ENCODE measurements around the gene OR2T10.
"Not testable (repeated sequence)": the region's sequence is repeated elsewhere in the genome, so short reads cannot be mapped to it uniquely, and the experiment has no call there.

OR2T10 gene

DNA sequence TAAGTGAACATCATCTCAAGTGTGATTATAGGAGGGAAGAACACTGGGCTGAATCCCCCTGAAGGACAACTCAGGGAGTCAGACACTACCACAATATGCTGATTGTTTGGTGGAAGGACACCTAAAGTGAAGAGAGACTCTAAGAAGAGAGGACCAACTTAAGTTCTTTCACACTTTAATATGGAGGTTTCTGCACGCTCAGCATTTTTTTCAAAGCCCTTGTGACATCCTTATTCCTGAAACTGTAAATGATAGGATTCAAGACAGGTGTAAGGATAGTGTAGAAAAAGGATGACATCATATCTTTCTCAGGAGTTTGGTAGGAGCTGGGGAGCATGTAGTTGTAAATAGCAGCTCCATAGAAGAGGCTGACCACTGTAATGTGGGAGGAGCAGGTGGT lies 4.8 kb downstream of the OR2T10 start:
- no peak overlapping the region for H3K27ac ChIP-seq (ENCODE audit: low read length)
- H3K4me1 ChIP-seq (ENCODE audit: control insufficient read depth in 1 of 2, insufficient read depth in 2 of 2, low read length in 2 of 2) = no peaks in the 10 kb centered on the region
- no peak overlapping the region for H3K4me3 ChIP-seq (ENCODE audit: low read depth in 1 of 2, low read length in 2 of 2)
- no peaks in the 10 kb centered on the region for H3K36me3 ChIP-seq (ENCODE audit: control insufficient read depth in 1 of 2, insufficient read depth in 2 of 2, low read length in 2 of 2)
- no peaks in the 10 kb centered on the region for H3K9me3 ChIP-seq (ENCODE audit: control insufficient read depth in 1 of 2, low read length in 2 of 2)
- H3K27me3 ChIP-seq (ENCODE audit: low read depth, low read length) = no peaks in the 10 kb centered on the region

DNA sequence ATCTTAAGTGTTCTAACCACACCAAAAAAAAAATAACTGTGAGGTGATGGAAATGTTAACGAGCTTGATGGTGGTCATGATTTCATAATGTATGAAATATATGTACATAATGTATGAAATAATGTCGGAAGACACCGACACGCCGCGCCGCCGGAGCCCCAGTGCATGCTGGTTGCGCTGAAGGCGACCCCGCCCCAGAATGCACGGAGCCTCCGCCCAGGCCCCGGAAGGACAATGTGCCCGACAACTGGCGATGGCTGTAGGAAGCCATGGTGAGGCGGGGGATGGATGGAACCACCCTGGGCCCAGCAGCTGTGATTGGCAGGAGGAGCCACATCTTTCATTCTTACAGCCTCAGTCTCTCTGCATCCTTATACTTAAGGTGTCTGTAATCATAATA lies 7.4 kb downstream of the OR2T10 start:
- H3K9me3 ChIP-seq (ENCODE audit: control insufficient read depth in 1 of 2, low read length in 2 of 2) = no peaks in the 10 kb centered on the region

DNA sequence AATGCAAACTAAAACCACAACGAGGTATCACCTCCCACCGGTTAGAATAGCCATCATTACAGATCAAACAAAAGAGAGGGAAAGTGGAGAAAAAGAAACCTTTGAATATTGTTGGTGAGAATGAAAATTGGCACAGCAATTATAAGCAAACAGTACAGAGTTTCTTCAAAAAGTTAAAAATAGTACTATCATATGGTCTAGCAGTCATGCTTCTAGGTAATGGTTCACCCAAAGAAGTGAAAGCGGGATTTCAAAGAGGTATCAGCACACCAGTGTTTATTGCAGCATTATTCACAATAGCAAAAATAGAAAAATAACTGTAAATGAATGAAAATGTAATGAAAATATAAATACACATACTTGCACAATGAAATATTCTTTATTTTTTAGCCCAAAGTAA lies 8.2 kb downstream of the OR2T10 start:
- no peaks in the 10 kb centered on the region for H3K9me3 ChIP-seq (ENCODE audit: control insufficient read depth in 1 of 2, low read length in 2 of 2)

More for the DNA sequence above, 7.4 kb downstream of the OR2T10 start:
- Histone ChIP-seq H3K27me3 (ENCODE audit: low read depth, low read length) (no peaks in the 10 kb centered on the region), H3K27ac (ENCODE audit: low read length) (no peak overlapping the region), H3K36me3 (ENCODE audit: control insufficient read depth in 1 of 2, insufficient read depth in 2 of 2, low read length in 2 of 2) (no peaks in the 10 kb centered on the region), H3K4me3 (ENCODE audit: low read depth in 1 of 2, low read length in 2 of 2) (no peak overlapping the region), H3K4me1 (ENCODE audit: control insufficient read depth in 1 of 2, insufficient read depth in 2 of 2, low read length in 2 of 2) (no peaks in the 10 kb centered on the region)

DNA sequence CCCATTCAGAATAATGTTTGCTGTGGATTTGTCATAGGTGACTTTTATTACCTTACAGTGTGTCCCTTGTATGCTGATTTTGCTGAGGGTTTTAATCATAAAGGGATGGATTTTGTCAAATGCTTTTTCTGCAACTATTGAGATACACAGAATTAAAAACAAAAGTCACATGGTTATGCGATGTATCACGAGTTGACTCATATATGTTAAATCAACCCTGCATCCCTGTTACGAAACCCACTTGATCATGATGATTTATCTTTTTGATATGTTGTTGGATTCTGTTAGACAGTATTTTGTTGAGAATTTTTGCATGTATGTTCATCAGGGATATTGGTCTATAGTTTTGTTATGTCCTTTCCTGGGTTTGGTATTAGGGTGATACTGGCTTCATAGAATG lies 12.2 kb downstream of the OR2T10 start:
- no peaks in the 10 kb centered on the region for H3K9me3 ChIP-seq (ENCODE audit: control insufficient read depth in 1 of 2, low read length in 2 of 2)
- no peaks in the 10 kb centered on the region for H3K27me3 ChIP-seq (ENCODE audit: low read depth, low read length)
- H3K36me3 ChIP-seq (ENCODE audit: control insufficient read depth in 1 of 2, insufficient read depth in 2 of 2, low read length in 2 of 2) = no peaks in the 10 kb centered on the region
- H3K4me3 ChIP-seq (ENCODE audit: low read depth in 1 of 2, low read length in 2 of 2) = no peak overlapping the region
- H3K4me1 ChIP-seq (ENCODE audit: control insufficient read depth in 1 of 2, insufficient read depth in 2 of 2, low read length in 2 of 2) = no peaks in the 10 kb centered on the region
- no peak overlapping the region for H3K27ac ChIP-seq (ENCODE audit: low read length)

More for the DNA sequence above, 8.2 kb downstream of the OR2T10 start:
- no peaks in the 10 kb centered on the region for H3K27me3 ChIP-seq (ENCODE audit: low read depth, low read length)
- no peaks in the 10 kb centered on the region for H3K36me3 ChIP-seq (ENCODE audit: control insufficient read depth in 1 of 2, insufficient read depth in 2 of 2, low read length in 2 of 2)
- no peaks in the 10 kb centered on the region for H3K4me1 ChIP-seq (ENCODE audit: control insufficient read depth in 1 of 2, insufficient read depth in 2 of 2, low read length in 2 of 2)
- no peak overlapping the region for H3K27ac ChIP-seq (ENCODE audit: low read length)
- H3K4me3 ChIP-seq (ENCODE audit: low read depth in 1 of 2, low read length in 2 of 2) = no peak overlapping the region

DNA sequence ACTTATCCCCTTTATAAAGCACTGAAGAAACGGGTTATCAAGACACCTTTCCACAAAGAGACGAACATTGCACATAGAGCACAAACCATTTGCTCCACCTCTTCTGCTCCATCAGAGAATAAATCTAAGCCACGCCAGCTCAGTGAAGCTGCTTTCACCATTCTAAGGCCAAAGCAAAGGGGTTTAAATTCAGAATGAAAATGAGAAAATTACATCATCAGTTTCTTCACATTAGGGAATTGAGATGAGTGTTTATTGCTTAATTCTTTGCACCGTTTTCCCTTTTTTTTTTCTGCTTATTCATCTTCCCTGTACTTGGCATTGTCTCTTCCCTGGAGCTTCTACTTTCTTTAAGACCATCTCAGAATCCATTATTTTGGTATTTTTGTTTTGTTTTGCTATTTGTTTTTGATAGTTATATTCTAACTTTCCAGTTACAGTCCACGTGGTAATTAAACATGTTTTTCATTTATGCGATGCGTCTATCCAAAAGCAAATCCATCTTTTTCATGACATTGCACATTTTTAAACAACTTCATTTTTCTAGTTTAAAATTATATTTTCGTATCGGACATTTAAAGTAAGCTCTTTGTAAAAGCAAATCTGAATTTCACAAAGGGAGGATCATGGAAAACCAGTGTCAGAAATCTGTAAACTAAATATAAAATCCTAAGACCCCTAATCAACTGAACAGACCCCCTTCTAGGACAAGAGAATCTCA lies 21.1 kb downstream of the OR2T10 start:
- Histone ChIP-seq H3K4me1 (ENCODE audit: control insufficient read depth in 1 of 2, insufficient read depth in 2 of 2, low read length in 2 of 2) (no peaks in the 10 kb centered on the region), H3K36me3 (ENCODE audit: control insufficient read depth in 1 of 2, insufficient read depth in 2 of 2, low read length in 2 of 2) (no peaks in the 10 kb centered on the region), H3K27ac (ENCODE audit: low read length) (no peak overlapping the region), H3K27me3 (ENCODE audit: low read depth, low read length) (no peaks in the 10 kb centered on the region), H3K9me3 (ENCODE audit: control insufficient read depth in 1 of 2, low read length in 2 of 2) (peaks cover 0 to 3% of the 10 kb centered on the region in 2 donors), H3K4me3 (ENCODE audit: low read depth in 1 of 2, low read length in 2 of 2) (no peak overlapping the region)

DNA sequence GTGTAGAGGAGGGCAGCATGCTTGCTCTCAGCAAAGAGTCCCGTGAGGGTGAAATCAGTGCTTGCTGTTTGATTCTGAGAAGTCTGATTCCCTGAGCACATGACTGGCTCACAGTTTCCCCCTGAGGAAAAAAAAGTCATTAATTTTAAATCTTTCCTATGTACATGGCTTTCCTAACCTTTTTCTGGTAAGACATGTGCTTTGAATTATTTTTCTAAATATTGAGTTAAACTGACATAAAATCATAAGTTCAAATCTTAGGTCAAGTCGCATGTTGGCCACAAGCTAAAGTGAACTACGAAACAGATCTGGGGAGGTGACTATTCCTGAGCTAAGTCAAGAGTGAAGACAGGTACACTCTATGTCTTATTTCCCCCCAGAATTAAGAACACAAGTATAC lies 22.8 kb downstream of the OR2T10 start, which contains the start of gene OR2T34:
Gene OR2T34, minus strand, starts transcription at position 101 of the 400 bp plus-strand sequence. Its CDS starts 0 bp downstream, at position 101.
- not testable (repeated sequence) for H3K4me1 ChIP-seq (ENCODE audit: control insufficient read depth in 1 of 2, insufficient read depth in 2 of 2, low read length in 2 of 2); H3K27ac ChIP-seq (ENCODE audit: low read length); H3K9me3 ChIP-seq (ENCODE audit: control insufficient read depth in 1 of 2, low read length in 2 of 2); H3K36me3 ChIP-seq (ENCODE audit: control insufficient read depth in 1 of 2, insufficient read depth in 2 of 2, low read length in 2 of 2); H3K4me3 ChIP-seq (ENCODE audit: low read depth in 1 of 2, low read length in 2 of 2); H3K27me3 ChIP-seq (ENCODE audit: low read depth, low read length)

DNA sequence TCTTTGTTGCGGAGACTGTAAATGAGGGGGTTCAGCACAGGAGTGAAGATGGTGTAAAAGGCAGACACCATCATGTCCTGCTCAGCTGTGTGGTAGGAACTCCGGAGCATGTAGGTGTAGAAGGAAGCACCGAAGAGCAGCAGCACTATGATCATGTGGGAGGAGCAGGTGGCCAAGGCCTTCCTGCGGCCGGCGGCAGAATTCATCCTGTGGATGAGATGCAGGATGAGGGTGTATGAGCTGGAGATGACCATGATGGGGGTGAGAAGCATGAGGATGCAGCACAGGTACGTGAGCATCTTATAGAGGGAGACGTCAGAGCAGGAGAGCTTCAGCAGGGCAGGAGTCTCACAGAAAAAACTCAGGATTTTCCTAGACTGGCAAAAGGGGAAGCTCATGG lies 23.6 kb downstream of the OR2T10 start:
- H3K27me3 ChIP-seq (ENCODE audit: low read depth, low read length); H3K9me3 ChIP-seq (ENCODE audit: control insufficient read depth in 1 of 2, low read length in 2 of 2); H3K27ac ChIP-seq (ENCODE audit: low read length); H3K36me3 ChIP-seq (ENCODE audit: control insufficient read depth in 1 of 2, insufficient read depth in 2 of 2, low read length in 2 of 2); H3K4me3 ChIP-seq (ENCODE audit: low read depth in 1 of 2, low read length in 2 of 2); H3K4me1 ChIP-seq (ENCODE audit: control insufficient read depth in 1 of 2, insufficient read depth in 2 of 2, low read length in 2 of 2): not testable (repeated sequence)

DNA sequence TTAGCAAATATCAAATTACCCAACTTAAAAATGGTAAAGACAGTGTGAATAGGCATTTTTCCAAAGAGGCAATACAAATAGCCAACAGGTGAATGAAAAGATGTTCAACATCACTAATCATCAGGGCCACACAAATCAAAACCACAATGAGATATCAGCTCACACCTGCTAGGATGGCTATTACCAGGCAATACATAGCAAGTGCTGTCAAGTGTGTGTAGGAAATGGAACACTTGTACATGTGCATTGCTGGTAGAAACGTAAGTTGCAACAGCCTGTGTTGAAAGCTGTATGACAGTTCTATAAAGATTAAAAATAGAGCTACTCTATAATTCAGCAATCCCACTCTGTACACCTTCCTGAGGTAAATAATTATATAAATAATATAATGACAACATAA lies 25.5 kb downstream of the OR2T10 start:
- H3K27me3 ChIP-seq (ENCODE audit: low read depth, low read length); H3K4me1 ChIP-seq (ENCODE audit: control insufficient read depth in 1 of 2, insufficient read depth in 2 of 2, low read length in 2 of 2); H3K4me3 ChIP-seq (ENCODE audit: low read depth in 1 of 2, low read length in 2 of 2); H3K9me3 ChIP-seq (ENCODE audit: control insufficient read depth in 1 of 2, low read length in 2 of 2); H3K36me3 ChIP-seq (ENCODE audit: control insufficient read depth in 1 of 2, insufficient read depth in 2 of 2, low read length in 2 of 2); H3K27ac ChIP-seq (ENCODE audit: low read length): not testable (repeated sequence)

DNA sequence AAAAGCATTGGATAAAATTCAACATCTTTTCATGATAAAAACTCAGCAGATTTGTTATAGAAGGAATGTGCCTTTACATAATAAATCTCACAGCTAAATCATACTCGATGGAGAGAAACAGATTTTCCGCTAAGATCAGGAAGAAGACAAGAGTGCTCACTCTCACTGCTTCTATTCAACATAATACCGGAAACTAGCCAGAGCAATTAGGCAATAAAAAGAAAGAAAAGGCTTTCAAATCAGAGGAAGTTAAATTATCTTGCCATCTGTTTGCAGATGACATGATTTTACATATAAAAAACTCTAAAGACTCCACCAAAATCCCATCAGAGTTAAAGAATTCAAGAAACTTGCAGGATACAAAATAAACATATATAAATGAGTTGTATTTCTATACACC lies 26.7 kb downstream of the OR2T10 start:
- H3K9me3 ChIP-seq (ENCODE audit: control insufficient read depth in 1 of 2, low read length in 2 of 2); H3K36me3 ChIP-seq (ENCODE audit: control insufficient read depth in 1 of 2, insufficient read depth in 2 of 2, low read length in 2 of 2); H3K4me1 ChIP-seq (ENCODE audit: control insufficient read depth in 1 of 2, insufficient read depth in 2 of 2, low read length in 2 of 2); H3K27me3 ChIP-seq (ENCODE audit: low read depth, low read length); H3K27ac ChIP-seq (ENCODE audit: low read length); H3K4me3 ChIP-seq (ENCODE audit: low read depth in 1 of 2, low read length in 2 of 2): not testable (repeated sequence)

DNA sequence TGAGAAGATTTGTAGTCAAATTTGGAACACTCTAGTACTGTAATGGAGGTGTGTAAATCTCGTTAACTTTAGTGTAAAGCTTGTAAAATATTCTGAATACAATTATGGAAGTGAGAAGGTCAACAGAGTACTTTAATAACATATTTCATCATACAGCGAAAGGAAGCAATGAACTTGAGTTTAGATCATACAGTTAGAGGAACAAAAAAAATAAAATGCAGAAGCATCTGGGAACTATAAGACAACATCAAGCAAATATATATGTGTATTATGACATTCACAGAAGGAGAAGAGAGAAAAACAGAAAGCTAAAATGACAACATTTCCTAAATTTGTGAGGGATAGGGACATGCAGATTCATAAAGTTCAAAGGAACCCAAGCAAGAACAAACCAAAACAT lies 28.5 kb downstream of the OR2T10 start:
- H3K4me1 ChIP-seq (ENCODE audit: control insufficient read depth in 1 of 2, insufficient read depth in 2 of 2, low read length in 2 of 2); H3K27ac ChIP-seq (ENCODE audit: low read length); H3K9me3 ChIP-seq (ENCODE audit: control insufficient read depth in 1 of 2, low read length in 2 of 2); H3K4me3 ChIP-seq (ENCODE audit: low read depth in 1 of 2, low read length in 2 of 2); H3K27me3 ChIP-seq (ENCODE audit: low read depth, low read length); H3K36me3 ChIP-seq (ENCODE audit: control insufficient read depth in 1 of 2, insufficient read depth in 2 of 2, low read length in 2 of 2): not testable (repeated sequence)

DNA sequence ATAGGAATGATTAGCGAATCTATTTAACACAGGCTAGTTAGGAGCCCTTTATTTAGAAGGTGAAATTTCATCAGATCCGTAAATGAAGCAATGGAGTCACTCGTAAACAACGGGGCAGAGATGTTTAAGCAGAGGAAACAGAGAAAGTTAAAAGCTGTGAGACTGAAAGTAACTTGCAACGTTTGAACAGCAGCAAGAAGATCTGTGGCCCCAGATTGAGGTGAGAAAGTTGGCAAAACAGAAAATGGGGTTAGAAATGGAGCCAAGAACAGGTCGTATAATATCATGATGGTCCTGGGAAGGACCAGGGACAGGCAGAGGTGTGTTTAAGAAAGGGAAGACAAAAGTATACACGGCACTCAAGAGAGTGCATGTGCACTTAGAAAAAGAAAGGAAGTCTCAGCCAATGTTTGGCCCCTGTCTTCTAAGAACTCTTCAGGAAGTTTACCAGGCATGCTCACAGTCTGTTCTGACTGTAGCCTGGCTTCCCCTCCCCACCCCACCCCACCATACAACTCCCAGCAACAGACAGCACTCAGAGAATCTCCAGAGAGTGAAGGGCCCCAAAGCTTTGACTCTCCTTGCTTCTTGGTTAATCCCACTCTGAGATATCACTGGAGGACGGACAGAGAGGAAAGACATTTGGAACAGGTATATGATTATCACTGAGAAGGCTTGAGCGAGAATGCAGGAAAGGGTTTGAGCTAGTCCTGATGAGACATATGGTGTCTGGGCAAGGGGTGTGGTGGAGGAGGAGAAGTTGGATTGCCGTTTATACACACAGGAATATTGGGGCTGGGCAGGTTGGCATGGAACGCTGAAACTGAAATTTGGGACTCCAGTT lies 31.7 kb downstream of the OR2T10 start:
- not testable (repeated sequence) for H3K27ac ChIP-seq (ENCODE audit: low read length); H3K4me1 ChIP-seq (ENCODE audit: control insufficient read depth in 1 of 2, insufficient read depth in 2 of 2, low read length in 2 of 2); H3K4me3 ChIP-seq (ENCODE audit: low read depth in 1 of 2, low read length in 2 of 2)

More for the DNA sequence above, 31.7 kb downstream of the OR2T10 start:
- H3K36me3 ChIP-seq (ENCODE audit: control insufficient read depth in 1 of 2, insufficient read depth in 2 of 2, low read length in 2 of 2); H3K9me3 ChIP-seq (ENCODE audit: control insufficient read depth in 1 of 2, low read length in 2 of 2); H3K27me3 ChIP-seq (ENCODE audit: low read depth, low read length): not testable (repeated sequence)

Data from muscle layer of duodenum (tissue), 2 donors.